Measurements from ENCODE around the gene JADE1.

The JADE1 gene

DNA sequence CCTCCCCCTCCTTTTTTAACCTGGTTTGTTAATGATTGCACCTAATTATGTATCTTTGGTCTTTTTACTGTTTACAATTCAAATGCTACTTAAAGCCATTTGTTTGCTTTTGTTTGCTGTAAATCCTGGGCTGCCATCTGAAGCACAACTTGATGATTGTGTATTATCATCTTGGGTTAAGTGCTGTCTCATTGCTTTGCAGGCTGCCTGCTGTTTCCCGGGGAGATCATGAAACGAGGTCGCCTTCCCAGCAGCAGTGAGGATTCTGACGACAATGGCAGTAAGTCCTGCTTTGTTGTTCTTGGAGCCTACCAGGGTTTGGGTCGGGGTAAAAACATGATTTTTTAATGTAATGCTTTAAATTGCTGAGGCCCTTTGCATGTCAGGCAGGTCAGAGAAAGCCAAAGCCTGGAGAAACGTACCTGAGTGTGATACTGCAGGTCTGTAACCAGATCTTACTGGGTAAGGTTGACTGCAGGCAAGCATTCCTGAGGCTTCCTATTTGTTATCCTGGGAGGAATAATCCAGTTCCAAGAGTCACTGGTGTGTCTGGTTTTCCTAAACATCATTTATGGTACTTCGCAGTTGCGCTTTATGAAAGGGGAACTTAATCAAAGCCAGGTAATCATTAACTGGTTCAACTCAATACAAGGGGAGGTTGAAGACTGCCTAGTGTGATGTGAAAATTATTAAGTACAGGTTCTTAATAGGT is 22.2 kb downstream of the JADE1 start:
- H3K4me3 ChIP-seq (ENCODE audit: low read depth, low read length): no peak overlapping the region
- POLR2A ChIA-PET: no interaction called here

DNA sequence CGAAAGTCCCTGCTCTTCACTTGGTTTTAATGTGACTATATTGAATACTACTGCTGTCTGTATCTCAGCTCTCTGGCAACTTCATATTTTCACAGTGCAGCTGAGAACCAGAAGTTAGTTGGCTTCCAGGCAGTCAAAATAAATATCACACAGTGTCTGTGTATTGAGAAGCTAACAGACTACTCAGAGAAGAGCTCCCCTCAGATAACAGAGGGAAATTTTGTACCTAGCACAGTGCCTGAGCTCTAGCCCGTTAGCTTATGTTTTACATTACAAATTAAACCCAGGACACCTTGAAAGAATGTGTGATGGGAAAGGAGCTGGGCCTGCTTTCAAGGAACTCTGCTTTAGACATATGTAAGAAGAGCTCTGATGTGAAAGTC is 22.7 kb downstream of the JADE1 start:
- no peak overlapping the region for H3K4me3 ChIP-seq (ENCODE audit: low read depth, low read length)
- TF ChIP-seq, protein P1, sequence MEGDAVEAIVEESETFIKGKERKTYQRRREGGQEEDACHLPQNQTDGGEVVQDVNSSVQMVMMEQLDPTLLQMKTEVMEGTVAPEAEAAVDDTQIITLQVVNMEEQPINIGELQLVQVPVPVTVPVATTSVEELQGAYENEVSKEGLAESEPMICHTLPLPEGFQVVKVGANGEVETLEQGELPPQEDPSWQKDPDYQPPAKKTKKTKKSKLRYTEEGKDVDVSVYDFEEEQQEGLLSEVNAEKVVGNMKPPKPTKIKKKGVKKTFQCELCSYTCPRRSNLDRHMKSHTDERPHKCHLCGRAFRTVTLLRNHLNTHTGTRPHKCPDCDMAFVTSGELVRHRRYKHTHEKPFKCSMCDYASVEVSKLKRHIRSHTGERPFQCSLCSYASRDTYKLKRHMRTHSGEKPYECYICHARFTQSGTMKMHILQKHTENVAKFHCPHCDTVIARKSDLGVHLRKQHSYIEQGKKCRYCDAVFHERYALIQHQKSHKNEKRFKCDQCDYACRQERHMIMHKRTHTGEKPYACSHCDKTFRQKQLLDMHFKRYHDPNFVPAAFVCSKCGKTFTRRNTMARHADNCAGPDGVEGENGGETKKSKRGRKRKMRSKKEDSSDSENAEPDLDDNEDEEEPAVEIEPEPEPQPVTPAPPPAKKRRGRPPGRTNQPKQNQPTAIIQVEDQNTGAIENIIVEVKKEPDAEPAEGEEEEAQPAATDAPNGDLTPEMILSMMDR (IDR thresholded peaks at IDR 0.05; ENCODE audit: insufficient read depth, low read length, missing control alignments): no peak
- no peak for DNase-seq (ENCODE audit: low read depth, low spot score)
- ChIA-PET CTCF (interaction anchor here (0.6 to 2.2 kb wide), 3 partner anchors 26 to 32 kb away, joined by 3 to 15 read pairs (median 4); no protein-coding TSS in a partner anchor), POLR2A (no interaction called here)

More for the DNA sequence above, 22.2 kb downstream of the JADE1 start:
- TF ChIP-seq, protein P1 (IDR thresholded peaks at IDR 0.05; ENCODE audit: insufficient read depth, low read length, missing control alignments): no peak
- DNase-seq (ENCODE audit: low read depth, low spot score): no peak
- CTCF ChIA-PET: interaction anchor here (0.6 to 2.2 kb wide), 2 partner anchors 26 to 31 kb away, joined by 3 to 15 read pairs; no protein-coding TSS in a partner anchor

DNA sequence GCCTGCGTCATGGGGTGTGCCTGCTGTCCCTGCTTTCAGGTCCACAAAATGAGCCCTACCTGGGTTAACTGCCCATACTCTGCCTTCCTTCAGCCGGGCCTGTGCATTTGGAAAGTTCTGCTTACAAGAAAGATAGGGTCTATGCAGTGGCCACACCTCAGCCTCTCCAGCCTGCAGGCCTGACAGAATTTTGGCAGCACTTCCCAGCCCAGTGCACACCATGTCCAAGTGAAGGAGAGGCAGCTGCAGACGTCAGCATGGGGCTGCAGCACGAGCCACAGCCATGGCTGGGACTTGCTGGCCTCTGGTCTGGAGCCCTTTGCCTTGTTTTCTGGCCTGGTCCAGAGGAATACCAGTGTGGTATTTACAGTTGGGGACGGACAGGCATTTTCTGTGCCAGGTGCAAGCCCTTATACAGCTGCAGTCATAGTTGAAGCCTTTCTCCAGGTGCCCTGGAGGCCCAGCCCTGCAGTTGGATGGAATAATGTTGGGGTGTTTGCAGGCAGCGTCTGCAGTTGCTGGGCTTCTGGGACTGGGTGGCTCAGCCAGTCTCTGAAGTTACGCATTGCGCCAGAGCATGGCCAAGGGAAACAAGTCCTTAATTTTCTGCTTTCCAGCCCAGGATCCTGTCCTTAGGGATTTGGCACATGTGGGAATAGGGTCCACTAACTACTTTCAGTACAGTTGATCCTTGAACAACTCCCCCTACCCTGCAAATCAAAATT is 26.2 kb downstream of the JADE1 start:
- no peak for DNase-seq (ENCODE audit: low read depth, low spot score)
- H3K4me3 ChIP-seq (ENCODE audit: low read depth, low read length): no peak overlapping the region
- CTCF ChIA-PET: interaction anchor here (0.9 to 1.1 kb wide), 3 partner anchors 11 to 208 kb away, joined by 3 to 4 read pairs (median 3); no protein-coding TSS in a partner anchor
- POLR2A ChIA-PET: no interaction called here
- TF ChIP-seq, protein P1 (IDR thresholded peaks at IDR 0.05; ENCODE audit: insufficient read depth, low read length, missing control alignments): no peak

DNA sequence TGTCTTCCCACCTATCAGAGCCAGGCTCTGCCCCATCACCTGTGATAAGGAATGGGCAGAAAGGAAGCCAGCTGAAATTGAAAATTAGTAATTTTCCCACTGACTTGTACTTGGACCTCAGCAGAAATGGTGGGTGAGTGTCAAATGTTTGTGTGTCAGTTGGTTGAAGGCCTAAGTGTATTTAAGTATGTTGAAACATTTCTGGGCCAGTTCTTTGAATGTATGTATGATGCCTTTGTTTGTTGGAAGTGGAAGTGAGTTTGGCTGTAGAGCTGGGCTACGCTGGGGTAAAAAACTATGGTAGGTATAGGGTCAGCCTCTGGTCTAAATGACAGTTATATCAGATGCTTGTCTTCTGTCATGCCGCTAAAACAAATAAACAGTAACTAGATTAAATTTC is 27.7 kb downstream of the JADE1 start:
- TF ChIP-seq, protein P1 (IDR thresholded peaks at IDR 0.05; ENCODE audit: insufficient read depth, low read length, missing control alignments): no peak
- ChIA-PET POLR2A (no interaction called here), CTCF (interaction anchor here (0.9 to 2.9 kb wide), 3 partner anchors 26 to 383 kb away, joined by 4 to 12 read pairs (median 4); no protein-coding TSS in a partner anchor)
- no peak overlapping the region for H3K4me3 ChIP-seq (ENCODE audit: low read depth, low read length)
- DNase-seq (ENCODE audit: low read depth, low spot score): no peak

DNA sequence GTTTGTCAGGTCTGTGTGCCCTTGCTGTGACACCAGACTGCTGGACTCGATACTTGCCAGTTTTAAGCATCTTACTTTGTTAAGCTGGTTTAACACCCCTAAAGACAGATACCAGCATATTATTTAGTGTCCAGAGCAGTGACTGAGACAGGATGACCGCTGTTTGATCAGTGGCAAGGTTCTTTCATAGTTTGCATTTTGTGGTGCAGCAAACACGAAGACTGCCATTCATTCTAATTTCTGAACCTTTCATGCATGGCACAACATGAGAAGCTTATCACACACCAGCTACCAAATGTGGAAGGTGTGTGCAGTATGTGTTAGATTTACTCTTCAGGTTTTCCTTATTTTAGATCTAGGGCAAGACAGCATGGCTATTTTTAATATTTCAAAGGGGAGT is 28.2 kb downstream of the JADE1 start:
- TF ChIP-seq, protein P1 (IDR thresholded peaks at IDR 0.05; ENCODE audit: insufficient read depth, low read length, missing control alignments): no peak
- no peak overlapping the region for H3K4me3 ChIP-seq (ENCODE audit: low read depth, low read length)
- POLR2A ChIA-PET: no interaction called here
- no peak for DNase-seq (ENCODE audit: low read depth, low spot score)
- CTCF ChIA-PET: interaction anchor here (0.9 to 2.9 kb wide), 2 partner anchors 26 to 384 kb away, joined by 4 to 12 read pairs; no protein-coding TSS in a partner anchor

Data from AG04449 (cell line).